Spleen (tissue), 7 donors: Measurements from ENCODE around the gene MGRN1.

Source experiments
- CTCF ChIP-seq, 11 experiments: fragments of 200-600 bp in 7 of 11; fragments of 450-650 bp in 4 of 11; sonication (generic) in 4 of 11; IDR thresholded peaks in 8 of 11; conservative IDR thresholded peaks in 3 of 11; 1 replicate in 7 of 11; 2 replicates in 4 of 11; pipeline versions ENCODE4 v1.4.0 to v1.8.0; 2016 to 2021; ENCODE audit warnings: antibody characterized with exemption in 11 of 11, inconsistent platforms in 4 of 11, mild to moderate bottlenecking in 1 of 11
- POLR2AphosphoS5 ChIP-seq, 3 donors: sonication (generic); formaldehyde crosslinking; IDR thresholded peaks; one replicate each; pipeline ENCODE4 v1.5.1; 2017; ENCODE audit warnings: antibody characterized with exemption in 3 of 3
- donor health status: DM: no; HTN: no; CAD: no; lungs with moderate emphysema.
- donor health status: DM: no; HTN: no; CAD: no.
- donor health status: DM: no; HTN: no; CAD: no.

GRCh38 chr16:4588961-4589360, 35.7 kb upstream of the MGRN1 start:
- TF ChIP-seq CTCF (IDR thresholded peaks at IDR 0.05 in 8 of 11, conservative IDR thresholded peaks at IDR 0.05 in 3 of 11) (no peak), POLR2AphosphoS5 (IDR thresholded peaks at IDR 0.05) (no peak)
